Stimulated activated CD4-positive, alpha-beta T cell treated with anti-CD3 and anti-CD28 coated beads, Interleukin-4, amount 100 ng/mL, for 1 hour (primary cell): ENCODE results near the gene TET2.

Source experiments
- DNase-seq: peaks from one replicate; pipeline ENCODE4 v3.0.0-alpha.2; 2020

TET2 gene

DNA sequence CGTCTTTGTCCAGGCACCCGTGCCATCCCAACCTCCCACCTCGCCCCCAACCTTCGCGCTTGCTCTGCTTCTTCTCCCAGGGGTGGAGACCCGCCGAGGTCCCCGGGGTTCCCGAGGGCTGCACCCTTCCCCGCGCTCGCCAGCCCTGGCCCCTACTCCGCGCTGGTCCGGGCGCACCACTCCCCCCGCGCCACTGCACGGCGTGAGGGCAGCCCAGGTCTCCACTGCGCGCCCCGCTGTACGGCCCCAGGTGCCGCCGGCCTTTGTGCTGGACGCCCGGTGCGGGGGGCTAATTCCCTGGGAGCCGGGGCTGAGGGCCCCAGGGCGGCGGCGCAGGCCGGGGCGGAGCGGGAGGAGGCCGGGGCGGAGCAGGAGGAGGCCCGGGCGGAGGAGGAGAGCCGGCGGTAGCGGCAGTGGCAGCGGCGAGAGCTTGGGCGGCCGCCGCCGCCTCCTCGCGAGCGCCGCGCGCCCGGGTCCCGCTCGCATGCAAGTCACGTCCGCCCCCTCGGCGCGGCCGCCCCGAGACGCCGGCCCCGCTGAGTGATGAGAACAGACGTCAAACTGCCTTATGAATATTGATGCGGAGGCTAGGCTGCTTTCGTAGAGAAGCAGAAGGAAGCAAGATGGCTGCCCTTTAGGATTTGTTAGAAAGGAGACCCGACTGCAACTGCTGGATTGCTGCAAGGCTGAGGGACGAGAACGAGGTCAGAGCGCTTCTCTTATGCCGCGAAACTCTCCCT is at the start of gene TET2:
TET2 (plus strand) TSS at position 601 of the 740 bp plus-strand sequence. CDS start 87,067 bp downstream, outside the sequence.
- peak; percentile 77 for DNase-seq

- DNase-seq, result no peak
These were observed 44.7 kb upstream of the TET2 start for GRCh38 chr4:105102016-105102415.

GRCh38 chr4:105106426-105106825 is 40.2 kb upstream of the TET2 start:
- DNase-seq, result no peak

- DNase-seq, result no peak
These were observed 39.4 kb upstream of the TET2 start for GRCh38 chr4:105107095-105107856.

DNA sequence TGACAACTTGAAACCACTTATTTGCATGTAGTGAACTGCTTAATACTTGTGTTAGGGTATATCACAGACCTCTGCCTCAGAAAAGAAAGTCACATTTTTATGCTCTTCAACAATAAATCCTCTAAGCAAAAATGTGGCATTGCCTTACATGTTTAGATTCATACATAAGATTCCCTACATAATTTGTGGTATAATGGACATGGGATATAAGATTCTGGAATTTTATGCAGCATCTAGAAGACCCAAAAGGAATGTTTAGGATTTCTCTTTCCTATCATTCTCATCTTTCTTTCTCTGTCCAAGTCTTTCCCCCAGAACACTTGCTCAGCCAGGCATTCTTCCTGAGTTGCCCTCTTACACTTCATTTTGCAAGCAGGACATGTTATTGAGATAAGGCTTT is 37.7 kb upstream of the TET2 start:
- DNase-seq, result no peak

GRCh38 chr4:105112274-105112673 is 34.4 kb upstream of the TET2 start:
- DNase-seq, result no peak

DNA sequence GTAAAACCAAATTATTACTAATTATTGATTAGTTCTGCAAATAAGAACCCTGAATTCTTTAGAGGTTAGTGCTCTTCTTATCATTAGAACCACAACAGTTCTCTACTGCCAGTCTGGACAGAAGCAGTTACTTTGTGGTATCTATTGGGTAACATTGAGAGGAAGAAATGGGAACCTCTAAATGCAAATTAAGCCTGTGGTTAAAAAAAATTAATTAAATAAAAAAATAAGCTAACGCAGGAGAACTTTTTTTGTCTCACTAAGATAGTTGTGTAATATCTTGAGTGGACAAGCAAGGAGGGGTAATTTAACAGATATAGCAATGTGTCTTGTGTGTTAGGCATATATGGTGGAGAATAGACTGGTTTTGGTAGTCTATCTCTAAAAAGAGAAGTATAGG is 32.9 kb upstream of the TET2 start:
- DNase-seq, result no peak

- no peak for DNase-seq
These were observed 29.9 kb upstream of the TET2 start for GRCh38 chr4:105116616-105117319.

DNA sequence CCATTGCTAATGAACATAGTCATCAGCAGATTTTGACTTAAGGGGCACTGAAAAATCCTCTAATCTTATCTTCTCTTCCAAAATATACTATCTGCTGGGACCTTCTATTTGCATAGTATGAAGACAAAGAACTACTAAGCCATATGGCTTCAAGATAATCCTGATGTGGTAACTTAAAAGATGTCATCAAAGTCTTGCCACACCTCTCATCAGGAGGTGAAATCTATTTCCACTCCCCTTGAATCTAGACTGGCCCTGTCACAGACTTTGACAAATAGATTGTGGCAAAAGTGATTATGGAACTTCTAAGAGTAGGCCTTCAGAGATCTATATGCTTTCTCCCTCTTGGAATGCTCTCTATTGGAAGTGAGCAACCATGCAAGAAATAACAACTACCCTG is 27.3 kb upstream of the TET2 start:
- DNase-seq, result no peak

DNA sequence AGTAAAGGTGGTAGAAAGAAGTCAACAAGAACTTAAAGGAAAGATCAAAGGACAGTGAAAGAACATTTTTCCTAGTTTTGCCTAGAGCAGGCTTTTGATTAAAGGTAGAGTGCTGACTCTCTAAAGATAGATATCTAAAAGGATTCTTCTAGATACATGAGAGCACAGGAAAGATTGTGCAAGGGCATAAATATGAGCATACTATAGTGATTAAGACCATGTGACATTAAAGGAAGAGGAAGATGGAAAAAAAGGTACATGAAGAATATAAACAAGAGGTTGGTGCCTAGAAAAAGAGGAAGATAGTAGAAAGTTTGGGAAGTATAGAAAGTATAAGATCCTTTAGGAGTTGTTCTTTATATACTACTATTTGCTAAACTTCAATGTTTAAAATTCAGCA is 26.1 kb upstream of the TET2 start:
- DNase-seq, result no peak

- DNase-seq, result no peak
These were observed 24.3 kb upstream of the TET2 start for GRCh38 chr4:105122350-105122749.

DNA sequence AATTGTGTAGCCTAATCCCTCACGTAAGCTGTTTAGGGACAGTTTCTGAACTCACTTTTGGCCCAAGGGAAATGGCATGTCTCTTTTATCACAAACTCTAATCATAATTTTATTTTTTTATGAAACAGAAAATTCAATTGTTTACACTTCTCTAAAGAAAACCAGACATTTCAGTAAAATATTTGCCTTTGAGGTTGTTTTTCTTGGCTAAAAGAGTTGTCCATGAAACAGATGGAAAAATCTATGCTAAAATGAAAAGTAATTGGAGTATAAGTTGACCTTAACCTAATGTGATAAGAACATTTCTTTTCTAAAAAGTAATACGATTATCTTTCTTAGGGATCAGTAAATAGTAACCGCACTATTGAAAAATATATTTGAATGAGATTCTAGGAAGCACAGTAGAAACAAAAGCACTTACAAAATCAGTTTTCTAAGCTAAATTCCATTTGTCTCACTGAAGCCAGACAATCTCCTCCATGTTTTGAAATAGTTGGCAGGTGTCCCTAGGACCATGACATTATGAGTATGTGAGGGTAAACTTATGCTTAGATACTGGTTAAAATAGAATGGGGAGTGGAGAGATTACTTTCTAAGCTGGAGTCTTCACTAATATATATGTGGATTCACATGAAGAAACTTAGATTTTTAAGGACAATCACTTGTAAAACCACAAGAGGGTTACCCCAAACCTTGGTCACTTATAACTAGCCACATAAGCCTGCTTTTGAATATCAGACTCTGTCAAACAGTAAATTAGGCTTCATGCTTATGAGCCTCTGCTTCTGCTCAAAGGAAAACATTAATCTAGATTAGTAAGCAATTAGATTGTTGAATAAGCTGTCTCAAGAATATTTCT is 20.1 kb upstream of the TET2 start:
- DNase-seq, result no peak

DNA sequence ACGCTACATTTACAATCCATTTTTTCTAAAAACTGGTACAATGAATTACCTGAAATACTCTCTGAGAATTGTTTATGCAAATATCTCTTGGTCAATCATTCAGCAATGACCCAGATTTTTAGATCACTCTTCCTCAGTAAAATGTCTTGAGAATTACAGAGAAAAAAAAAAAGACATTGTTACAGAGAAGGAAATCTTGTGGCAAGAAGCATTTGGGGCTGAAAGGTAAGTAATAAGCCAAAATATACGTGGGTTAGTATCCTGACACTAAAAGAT is 19.6 kb upstream of the TET2 start:
- DNase-seq, result no peak

DNA sequence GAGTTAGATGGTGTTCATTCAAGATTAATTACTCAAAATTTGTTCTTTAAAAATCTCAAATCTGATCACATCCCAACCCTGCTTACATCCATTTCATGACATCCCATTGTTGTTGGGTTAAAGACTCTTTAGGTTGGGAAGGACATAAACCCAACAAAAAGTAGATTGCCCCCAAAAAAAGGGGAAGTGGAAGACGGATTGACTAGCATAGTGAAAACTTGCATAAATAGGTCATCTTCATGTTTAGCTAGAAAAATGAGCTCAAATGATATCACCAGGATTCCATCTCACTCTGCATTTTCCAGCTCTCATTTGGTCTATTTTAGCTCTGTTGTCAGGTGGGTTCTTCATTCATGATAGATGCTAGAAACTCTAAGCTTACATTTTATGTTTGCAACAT is 18.5 kb upstream of the TET2 start:
- no peak for DNase-seq

DNA sequence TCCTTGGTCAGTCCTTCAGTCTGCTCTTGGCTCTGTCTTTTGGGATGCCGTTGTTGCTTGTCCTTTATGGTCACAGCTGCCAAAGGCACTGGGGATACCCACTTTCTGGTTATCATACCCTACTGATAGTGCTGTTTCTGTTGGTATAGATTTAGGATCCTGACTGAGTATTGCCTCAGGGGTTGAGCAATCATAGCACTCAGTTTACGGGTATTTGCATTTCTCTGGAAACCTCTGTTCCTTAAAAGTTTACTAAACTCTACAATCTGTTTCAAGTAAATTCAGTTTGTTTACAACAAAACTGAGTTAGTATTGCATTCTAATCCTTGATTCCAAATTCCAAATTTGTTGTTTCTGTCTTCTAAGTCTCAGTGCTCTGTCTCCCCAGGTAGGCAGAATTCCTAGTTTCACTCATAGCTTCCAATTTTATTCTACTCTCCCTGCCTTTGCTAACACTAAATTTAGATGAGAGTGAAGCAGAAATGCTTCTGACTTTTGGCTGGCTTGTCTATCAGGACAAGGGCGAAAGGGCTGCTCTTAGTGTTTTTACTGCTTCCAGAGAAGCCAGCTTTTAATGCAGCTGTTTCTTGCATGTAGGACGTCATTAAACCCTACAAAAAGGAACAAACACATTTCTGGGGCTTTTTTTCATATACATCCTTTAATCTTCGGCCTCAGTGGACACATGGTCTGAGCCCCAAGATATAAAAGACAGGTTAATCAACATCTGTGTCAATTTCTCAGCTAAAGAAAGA is 17.2 kb upstream of the TET2 start:
- no peak for DNase-seq

DNA sequence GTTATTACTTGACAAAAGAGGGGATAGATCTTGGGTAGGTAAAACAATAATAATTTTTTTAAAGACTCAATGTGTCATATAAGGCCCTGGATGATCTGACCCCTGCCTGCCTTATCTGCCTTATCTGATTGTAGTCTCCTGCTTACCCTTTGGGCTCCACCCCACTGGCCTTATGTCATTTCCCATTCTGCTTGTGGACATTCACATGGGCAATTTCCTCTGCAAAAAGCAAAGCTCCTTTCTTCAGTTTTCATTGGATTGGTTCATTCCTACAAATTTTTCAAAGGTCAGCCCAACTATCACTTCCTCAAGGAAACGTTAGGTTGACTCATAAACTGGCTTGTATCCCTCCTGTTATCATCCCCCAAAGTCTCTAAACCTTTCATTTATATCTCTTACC is 15.7 kb upstream of the TET2 start:
- no peak for DNase-seq

DNA sequence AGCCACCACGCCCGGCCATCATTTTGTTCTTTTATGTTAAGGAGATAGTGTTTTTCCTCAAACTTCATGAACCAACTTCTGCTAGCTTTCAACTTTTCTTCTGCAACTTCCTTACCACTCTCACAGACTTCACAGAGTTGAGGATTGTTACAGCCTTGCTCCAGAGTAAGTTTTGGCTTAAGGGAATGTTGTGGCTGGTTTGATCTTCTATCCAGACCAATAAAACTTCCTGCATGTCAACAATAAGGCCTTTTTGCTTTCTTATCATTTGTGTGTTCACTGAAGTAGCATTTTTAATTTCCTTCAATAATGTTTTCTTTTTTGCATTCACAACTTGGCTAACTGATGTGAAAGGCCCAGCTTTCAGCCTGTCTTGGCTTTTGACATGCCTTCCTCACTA is 12.7 kb upstream of the TET2 start:
- no peak for DNase-seq

- DNase-seq, result no peak
These were observed 10.9 kb upstream of the TET2 start for GRCh38 chr4:105135785-105136184.

DNA sequence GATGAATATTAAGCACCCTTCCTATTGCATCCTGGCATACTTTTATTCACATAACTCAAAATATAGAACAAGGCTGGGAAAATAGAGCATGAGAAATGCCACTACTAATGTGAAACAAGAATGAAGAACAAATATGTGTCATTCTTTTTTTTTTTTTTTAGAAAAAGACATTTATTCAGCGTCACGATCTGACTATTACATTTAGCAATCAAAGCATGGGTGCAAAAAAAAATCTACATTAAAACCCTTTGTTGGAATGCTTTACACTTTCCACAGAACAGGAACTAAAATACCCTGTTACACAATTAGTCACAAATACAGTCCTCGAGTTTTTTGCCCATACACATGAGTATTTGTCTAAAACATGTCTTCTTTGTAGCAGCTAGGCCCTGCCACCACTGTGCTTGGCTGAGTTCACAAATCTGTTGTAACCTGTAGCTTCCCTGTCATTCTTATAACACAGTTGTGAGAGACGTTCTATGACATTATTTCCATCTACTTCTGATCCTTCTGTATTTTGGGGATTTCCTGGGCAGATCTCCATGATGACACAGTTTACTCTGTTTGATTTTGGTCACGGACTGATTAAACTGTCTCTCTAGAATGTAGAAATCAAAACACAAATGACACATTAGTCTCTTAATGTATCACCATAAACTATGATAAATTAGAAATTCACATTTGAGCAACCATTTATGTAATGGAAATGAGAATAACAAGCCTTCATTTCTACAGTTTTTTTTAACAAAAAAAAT is 9.4 kb upstream of the TET2 start:
- no peak for DNase-seq

DNA sequence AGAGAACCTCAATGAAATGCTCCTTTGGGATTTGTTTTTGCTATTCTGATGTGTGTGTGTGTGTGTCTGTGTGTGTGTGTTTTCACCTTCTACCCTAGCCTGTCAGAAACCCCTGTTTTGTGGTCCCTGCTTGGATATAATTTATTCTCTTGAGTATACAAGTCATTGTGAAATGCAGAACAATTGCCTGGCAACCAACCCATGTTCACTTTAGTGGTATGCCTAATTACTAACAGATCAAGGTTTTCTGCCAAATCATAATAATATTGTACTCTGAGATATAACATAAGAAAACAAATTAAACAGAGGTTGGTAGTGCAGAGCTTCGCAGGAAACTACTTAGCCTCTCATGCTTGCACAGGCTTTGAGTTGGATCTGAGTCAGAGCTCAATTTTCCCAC is 7.0 kb upstream of the TET2 start:
- DNase-seq, result no peak

DNA sequence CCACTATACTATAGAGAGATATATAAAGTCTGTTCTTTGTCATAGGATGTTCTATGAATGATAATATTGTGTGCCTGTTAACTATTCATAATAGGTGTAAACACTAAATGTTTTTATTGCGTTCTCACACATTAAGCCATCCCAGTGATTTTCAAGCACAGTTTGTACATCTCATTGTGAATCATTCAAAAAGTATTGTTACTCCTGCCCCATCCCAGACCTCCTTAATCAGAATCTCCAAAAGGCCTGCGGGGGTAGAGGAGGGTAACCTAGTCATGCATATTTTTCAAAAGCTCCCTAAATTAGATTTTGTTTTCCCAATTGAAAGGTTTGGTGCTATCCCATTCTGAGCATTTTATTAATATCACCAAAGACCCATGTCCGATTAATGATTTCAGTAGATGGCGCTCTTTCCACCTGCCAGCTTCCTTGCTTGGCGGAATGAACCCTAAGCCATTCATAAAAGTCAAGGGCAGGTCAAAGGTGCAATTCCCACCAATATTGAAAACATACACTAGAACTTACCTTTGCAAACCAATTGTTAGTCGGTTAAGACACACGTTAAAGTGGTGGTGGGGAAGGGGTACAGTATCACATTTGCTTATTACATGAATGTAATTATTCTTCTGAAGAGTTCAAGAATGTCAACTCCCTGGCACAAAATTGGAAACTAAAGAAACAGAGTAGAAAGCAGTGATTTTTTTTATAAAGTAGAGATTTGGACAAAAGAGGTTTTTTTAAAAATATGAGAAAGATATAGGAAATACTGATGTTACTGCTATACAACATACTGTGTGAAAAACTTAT is 5.8 kb upstream of the TET2 start:
- DNase-seq, result peak; percentile 7
